ENCODE data around the gene PIP4K2B.

Gene PIP4K2B

GRCh38 chr17:38738686-38739085 is 60.7 kb downstream of the PIP4K2B start:
- Histone ChIP-seq H3K9ac (ENCODE audit: insufficient read length, low read depth) (no peak overlapping the region), H3K4me3 (ENCODE audit: insufficient read length, low read depth) (no peak overlapping the region), H3K9me3 (ENCODE audit: insufficient read depth, low read length) (no peaks in the 10 kb centered on the region), H3K27me3 (ENCODE audit: insufficient read depth, insufficient read length) (no peaks in the 10 kb centered on the region), H3K4me1 (ENCODE audit: insufficient read depth, insufficient read length) (peaks cover 30% of the 10 kb centered on the region), H3K36me3 (ENCODE audit: insufficient read depth, insufficient read length, low read length) (peaks cover 73% of the 10 kb centered on the region)
- TF ChIP-seq SUZ12 (IDR thresholded peaks at IDR 0.05; ENCODE audit: extremely low read depth, insufficient read depth, insufficient read length) (no peak), ZNF274 (IDR thresholded peaks at IDR 0.05; ENCODE audit: low read depth, low read length) (no peak)
- DNase-seq (ENCODE audit: low read depth, low spot score): no peak

GRCh38 chr17:38738007-38738662 is 61.2 kb downstream of the PIP4K2B start:
- H3K27me3 ChIP-seq (ENCODE audit: insufficient read depth, insufficient read length): no peaks in the 10 kb centered on the region
- H3K36me3 ChIP-seq (ENCODE audit: insufficient read depth, insufficient read length, low read length): peaks cover 78% of the 10 kb centered on the region
- no peak for DNase-seq (ENCODE audit: low read depth, low spot score)
- H3K4me1 ChIP-seq (ENCODE audit: insufficient read depth, insufficient read length): peaks cover 25% of the 10 kb centered on the region
- no peak overlapping the region for H3K9ac ChIP-seq (ENCODE audit: insufficient read length, low read depth)
- TF ChIP-seq YY1 (IDR thresholded peaks at IDR 0.05; ENCODE audit: insufficient read depth, insufficient read length) (no peak), ZNF274 (IDR thresholded peaks at IDR 0.05; ENCODE audit: low read depth, low read length) (no peak), SUZ12 (IDR thresholded peaks at IDR 0.05; ENCODE audit: extremely low read depth, insufficient read depth, insufficient read length) (no peak)
- H3K4me3 ChIP-seq (ENCODE audit: insufficient read length, low read depth): no peak overlapping the region
- H3K9me3 ChIP-seq (ENCODE audit: insufficient read depth, low read length): no peaks in the 10 kb centered on the region

GRCh38 chr17:38735161-38735997 is 64.0 kb downstream of the PIP4K2B start:
- TF ChIP-seq YY1 (IDR thresholded peaks at IDR 0.05; ENCODE audit: insufficient read depth, insufficient read length) (no peak), ZNF274 (IDR thresholded peaks at IDR 0.05; ENCODE audit: low read depth, low read length) (no peak), SUZ12 (IDR thresholded peaks at IDR 0.05; ENCODE audit: extremely low read depth, insufficient read depth, insufficient read length) (no peak)
- no peak overlapping the region for H3K4me3 ChIP-seq (ENCODE audit: insufficient read length, low read depth)
- H3K9me3 ChIP-seq (ENCODE audit: insufficient read depth, low read length): no peaks in the 10 kb centered on the region
- H3K27me3 ChIP-seq (ENCODE audit: insufficient read depth, insufficient read length): no peaks in the 10 kb centered on the region
- no peak for DNase-seq (ENCODE audit: low read depth, low spot score)
- H3K36me3 ChIP-seq (ENCODE audit: insufficient read depth, insufficient read length, low read length): peaks cover 83% of the 10 kb centered on the region
- H3K9ac ChIP-seq (ENCODE audit: insufficient read length, low read depth): peak overlapping the region; percentile 3
- H3K4me1 ChIP-seq (ENCODE audit: insufficient read depth, insufficient read length): peaks cover 21% of the 10 kb centered on the region

- peak overlapping the region; percentile 3 for H3K9ac ChIP-seq (ENCODE audit: insufficient read length, low read depth)
Measured at GRCh38 chr17:38733982-38734973, 65.1 kb downstream of the PIP4K2B start.

GRCh38 chr17:38733282-38733981 is 65.9 kb downstream of the PIP4K2B start:
- Histone ChIP-seq H3K9me3 (ENCODE audit: insufficient read depth, low read length) (no peaks in the 10 kb centered on the region), H3K27me3 (ENCODE audit: insufficient read depth, insufficient read length) (peaks cover 8% of the 10 kb centered on the region), H3K4me1 (ENCODE audit: insufficient read depth, insufficient read length) (peaks cover 23% of the 10 kb centered on the region), H3K4me3 (ENCODE audit: insufficient read length, low read depth) (no peak overlapping the region), H3K9ac (ENCODE audit: insufficient read length, low read depth) (peak overlapping the region; percentile 8), H3K36me3 (ENCODE audit: insufficient read depth, insufficient read length, low read length) (peaks cover 65% of the 10 kb centered on the region)
- TF ChIP-seq SUZ12 (IDR thresholded peaks at IDR 0.05; ENCODE audit: extremely low read depth, insufficient read depth, insufficient read length) (no peak), ZNF274 (IDR thresholded peaks at IDR 0.05; ENCODE audit: low read depth, low read length) (no peak), YY1 (IDR thresholded peaks at IDR 0.05; ENCODE audit: insufficient read depth, insufficient read length) (no peak)
- DNase-seq (ENCODE audit: low read depth, low spot score): no peak

More at GRCh38 chr17:38733982-38734973, 65.1 kb downstream of the PIP4K2B start:
- Histone ChIP-seq H3K36me3 (ENCODE audit: insufficient read depth, insufficient read length, low read length) (peaks cover 74% of the 10 kb centered on the region), H3K9me3 (ENCODE audit: insufficient read depth, low read length) (no peaks in the 10 kb centered on the region), H3K4me3 (ENCODE audit: insufficient read length, low read depth) (no peak overlapping the region), H3K27me3 (ENCODE audit: insufficient read depth, insufficient read length) (peaks cover 1% of the 10 kb centered on the region), H3K4me1 (ENCODE audit: insufficient read depth, insufficient read length) (peaks cover 21% of the 10 kb centered on the region)
- TF ChIP-seq YY1 (IDR thresholded peaks at IDR 0.05; ENCODE audit: insufficient read depth, insufficient read length) (no peak), ZNF274 (IDR thresholded peaks at IDR 0.05; ENCODE audit: low read depth, low read length) (no peak)
- DNase-seq (ENCODE audit: low read depth, low spot score): no peak

- H3K27me3 ChIP-seq (ENCODE audit: insufficient read depth, insufficient read length): peaks cover 12% of the 10 kb centered on the region
- no peak overlapping the region for H3K4me3 ChIP-seq (ENCODE audit: insufficient read length, low read depth)
- peaks cover 58% of the 10 kb centered on the region for H3K36me3 ChIP-seq (ENCODE audit: insufficient read depth, insufficient read length, low read length)
- peaks cover 28% of the 10 kb centered on the region for H3K4me1 ChIP-seq (ENCODE audit: insufficient read depth, insufficient read length)
- TF ChIP-seq YY1 (IDR thresholded peaks at IDR 0.05; ENCODE audit: insufficient read depth, insufficient read length) (no peak), ZNF274 (IDR thresholded peaks at IDR 0.05; ENCODE audit: low read depth, low read length) (no peak), SUZ12 (IDR thresholded peaks at IDR 0.05; ENCODE audit: extremely low read depth, insufficient read depth, insufficient read length) (no peak)
- H3K9me3 ChIP-seq (ENCODE audit: insufficient read depth, low read length): no peaks in the 10 kb centered on the region
- no peak for DNase-seq (ENCODE audit: low read depth, low spot score)
- H3K9ac ChIP-seq (ENCODE audit: insufficient read length, low read depth): no peak overlapping the region
Measured at GRCh38 chr17:38732376-38733281, 66.7 kb downstream of the PIP4K2B start.
